HG03469 (cell line): ENCODE data around the gene IFT52.

Experiments
- ATAC-seq: cut with Tn5 transposase; IDR thresholded peaks from one replicate; pipeline ENCODE4 v1.9.1; 2021; ENCODE audit warnings: mild to moderate bottlenecking, moderate library complexity, moderate number of reproducible peaks; ENCODE audit not compliant: unreplicated experiment

IFT52 gene

GRCh38 chr20:43590392-43591303 is at the start of gene IFT52:
Gene IFT52, plus strand, starts transcription at chr20:43590937. Its CDS starts 3,762 bp downstream, at chr20:43594699.
- ATAC-seq = peak; percentile 99

- no peak for ATAC-seq
These were observed 49.5 kb upstream of the IFT52 start for GRCh38 chr20:43541214-43541613.

GRCh38 chr20:43542161-43542560 is 48.6 kb upstream of the IFT52 start:
- ATAC-seq = no peak

GRCh38 chr20:43542674-43543073 is 48.1 kb upstream of the IFT52 start:
- ATAC-seq = no peak

- no peak for ATAC-seq
These were observed 47.6 kb upstream of the IFT52 start for GRCh38 chr20:43543138-43543537.

GRCh38 chr20:43544501-43544900 is 46.2 kb upstream of the IFT52 start:
- ATAC-seq = no peak

GRCh38 chr20:43545837-43546578 is 44.7 kb upstream of the IFT52 start:
- ATAC-seq = no peak

GRCh38 chr20:43548273-43548880 is 42.4 kb upstream of the IFT52 start:
- ATAC-seq = no peak

GRCh38 chr20:43549416-43550065 is 41.2 kb upstream of the IFT52 start:
- ATAC-seq = no peak

- no peak for ATAC-seq
These were observed 40.3 kb upstream of the IFT52 start for GRCh38 chr20:43550456-43550855.

- ATAC-seq = no peak
These were observed 36.4 kb upstream of the IFT52 start for GRCh38 chr20:43554369-43554768.

GRCh38 chr20:43558412-43559146 is 32.2 kb upstream of the IFT52 start, which contains the start of gene SGK2:
Gene SGK2, plus strand, starts transcription at chr20:43559027. Its CDS starts 7,469 bp downstream, at chr20:43566496.
- ATAC-seq = no peak

GRCh38 chr20:43559147-43559987 is 31.4 kb upstream of the IFT52 start:
- ATAC-seq = no peak

- ATAC-seq = no peak
These were observed 29.8 kb upstream of the IFT52 start for GRCh38 chr20:43560974-43561373.

- no peak for ATAC-seq
These were observed 27.3 kb upstream of the IFT52 start for GRCh38 chr20:43563429-43563828.

GRCh38 chr20:43563991-43564390 is 26.7 kb upstream of the IFT52 start:
- no peak for ATAC-seq

GRCh38 chr20:43564455-43564854 is 26.3 kb upstream of the IFT52 start:
- ATAC-seq = no peak

GRCh38 chr20:43564993-43565757 is 25.6 kb upstream of the IFT52 start:
- ATAC-seq = no peak

GRCh38 chr20:43565758-43566104 is 25.0 kb upstream of the IFT52 start:
- no peak for ATAC-seq
